Stimulated activated naive B cell treated with anti-CD40 and anti-IgM and Interleukin-4, amounts not matched to agents 10 μg/mL and 1 μg/mL and 100 μg/mL, for 72 hours (primary cell): Measurements from ENCODE around the gene PRKCA.
A peak's percentile ranks its signal among the peaks of the same experiment; 100 is the strongest.

ENCODE experiments used
- ATAC-seq, 2 donors: fragments of 150-1000 bp; cut with Tn5 transposase; replicated peaks; 2 replicates each; pipeline ENCODE4 v1.10.0; 2021; ENCODE audit warnings: moderate library complexity in 1 of 2
- DNase-seq: peaks from one replicate; pipeline ENCODE4 v3.0.0; 2021
- H3K27ac Mint-ChIP-seq: one replicate; pipeline ENCODE4 v1.8.0; 2022; ENCODE audit warnings: mild to moderate bottlenecking, mixed read lengths
- H3K27me3 Mint-ChIP-seq, 2 donors: one replicate each; pipeline ENCODE4 v1.8.0; 2022; ENCODE audit warnings: mixed read lengths in 2 of 2
- H3K36me3 Mint-ChIP-seq, 2 donors: one replicate each; pipeline ENCODE4 v1.8.0; 2022; ENCODE audit warnings: mixed read lengths in 2 of 2, mild to moderate bottlenecking in 1 of 2
- H3K4me1 Mint-ChIP-seq, 2 donors: one replicate each; pipeline ENCODE4 v1.8.0; 2022; ENCODE audit warnings: mixed read lengths in 2 of 2, mild to moderate bottlenecking in 1 of 2
- H3K4me3 Mint-ChIP-seq, 2 donors: one replicate each; pipeline ENCODE4 v1.8.0; 2022; ENCODE audit warnings: mild to moderate bottlenecking in 2 of 2, mixed read lengths in 2 of 2, moderate library complexity in 1 of 2
- H3K9me3 Mint-ChIP-seq, 2 donors: one replicate each; pipeline ENCODE4 v1.8.0; 2022; ENCODE audit warnings: mixed read lengths in 2 of 2, mild to moderate bottlenecking in 1 of 2

Gene PRKCA

GRCh38 chr17:66437476-66438026 lies 135.1 kb downstream of the PRKCA start:
- Mint-ChIP-seq H3K9me3 (peaks cover 4 to 7% of the 10 kb centered on the region in 2 donors), H3K36me3 (no peaks in the 10 kb centered on the region), H3K4me3 (no peak overlapping the region), H3K4me1 (peaks cover 17 to 30% of the 10 kb centered on the region in 2 donors), H3K27me3 (no peaks in the 10 kb centered on the region), H3K27ac (no peak overlapping the region)
- ATAC-seq (no peak), DNase-seq (no peak)

- no peak for DNase-seq
- Mint-ChIP-seq H3K36me3 (no peaks in the 10 kb centered on the region), H3K9me3 (peaks cover 4 to 7% of the 10 kb centered on the region in 2 donors), H3K27ac (no peak overlapping the region), H3K4me3 (no peak overlapping the region), H3K27me3 (no peaks in the 10 kb centered on the region), H3K4me1 (peaks cover 22 to 36% of the 10 kb centered on the region in 2 donors)
- ATAC-seq: peak in 1 of 2 donors; percentile 42
Observed at GRCh38 chr17:66438101-66438500, 135.7 kb downstream of the PRKCA start.

GRCh38 chr17:66441101-66441661 lies 138.8 kb downstream of the PRKCA start:
- peak; percentile 92 to 93 for ATAC-seq
- H3K27me3 Mint-ChIP-seq: no peaks in the 10 kb centered on the region
- no peaks in the 10 kb centered on the region for H3K36me3 Mint-ChIP-seq
- peak overlapping the region; percentile 61 to 64 for H3K4me3 Mint-ChIP-seq
- DNase-seq: peak; percentile 41
- peaks cover 32 to 53% of the 10 kb centered on the region in 2 donors for H3K4me1 Mint-ChIP-seq
- peak overlapping the region; percentile 92 for H3K27ac Mint-ChIP-seq
- H3K9me3 Mint-ChIP-seq: peaks cover 4 to 7% of the 10 kb centered on the region in 2 donors

GRCh38 chr17:66443166-66443565 lies 140.8 kb downstream of the PRKCA start:
- Mint-ChIP-seq H3K27me3 (no peaks in the 10 kb centered on the region), H3K4me1 (peaks cover 35 to 49% of the 10 kb centered on the region in 2 donors)

GRCh38 chr17:66443606-66444005 lies 141.2 kb downstream of the PRKCA start:
- Mint-ChIP-seq H3K4me1 (peaks cover 35 to 45% of the 10 kb centered on the region in 2 donors), H3K27me3 (no peaks in the 10 kb centered on the region), H3K9me3 (peaks cover 0 to 3% of the 10 kb centered on the region in 2 donors), H3K4me3 (no peak overlapping the region), H3K36me3 (no peaks in the 10 kb centered on the region), H3K27ac (no peak overlapping the region)
- no peak for ATAC-seq
- no peak for DNase-seq

More at GRCh38 chr17:66443166-66443565, 140.8 kb downstream of the PRKCA start:
- DNase-seq (no peak), ATAC-seq (peak in 1 of 2 donors; percentile 3)
- Mint-ChIP-seq H3K27ac (peak overlapping the region; percentile 67), H3K9me3 (peaks cover 4 to 7% of the 10 kb centered on the region in 2 donors), H3K4me3 (no peak overlapping the region), H3K36me3 (no peaks in the 10 kb centered on the region)

GRCh38 chr17:66444031-66444430 lies 141.6 kb downstream of the PRKCA start:
- Mint-ChIP-seq H3K27me3 (no peaks in the 10 kb centered on the region), H3K9me3 (peaks cover 0 to 3% of the 10 kb centered on the region in 2 donors), H3K27ac (no peak overlapping the region), H3K4me3 (no peak overlapping the region), H3K36me3 (no peaks in the 10 kb centered on the region), H3K4me1 (peaks cover 35 to 45% of the 10 kb centered on the region in 2 donors)
- no peak for ATAC-seq
- no peak for DNase-seq

GRCh38 chr17:66445229-66445628 lies 142.8 kb downstream of the PRKCA start:
- Mint-ChIP-seq H3K27ac (no peak overlapping the region), H3K4me1 (peaks cover 34 to 44% of the 10 kb centered on the region in 2 donors), H3K36me3 (no peaks in the 10 kb centered on the region), H3K27me3 (peaks cover 0 to 5% of the 10 kb centered on the region in 2 donors), H3K9me3 (peaks cover 0 to 3% of the 10 kb centered on the region in 2 donors), H3K4me3 (no peak overlapping the region)
- no peak for ATAC-seq
- DNase-seq: no peak

- Mint-ChIP-seq H3K27ac (no peak overlapping the region), H3K36me3 (no peaks in the 10 kb centered on the region)
Observed at GRCh38 chr17:66446419-66446818, 144.0 kb downstream of the PRKCA start.

GRCh38 chr17:66447159-66447558 lies 144.7 kb downstream of the PRKCA start:
- ATAC-seq: no peak
- peaks cover 0 to 2% of the 10 kb centered on the region in 2 donors for H3K9me3 Mint-ChIP-seq
- H3K4me1 Mint-ChIP-seq: peaks cover 23 to 28% of the 10 kb centered on the region in 2 donors
- H3K36me3 Mint-ChIP-seq: no peaks in the 10 kb centered on the region
- no peak for DNase-seq
- peaks cover 3 to 5% of the 10 kb centered on the region in 2 donors for H3K27me3 Mint-ChIP-seq
- H3K27ac Mint-ChIP-seq: no peak overlapping the region
- H3K4me3 Mint-ChIP-seq: no peak overlapping the region

More at GRCh38 chr17:66446419-66446818, 144.0 kb downstream of the PRKCA start:
- Mint-ChIP-seq H3K4me3 (no peak overlapping the region), H3K4me1 (peaks cover 28 to 34% of the 10 kb centered on the region in 2 donors), H3K9me3 (peaks cover 0 to 2% of the 10 kb centered on the region in 2 donors), H3K27me3 (peaks cover 0 to 5% of the 10 kb centered on the region in 2 donors)
- DNase-seq: no peak
- no peak for ATAC-seq

- Mint-ChIP-seq H3K27ac (no peak overlapping the region), H3K36me3 (no peaks in the 10 kb centered on the region), H3K4me3 (no peak overlapping the region), H3K9me3 (peaks cover 0 to 2% of the 10 kb centered on the region in 2 donors), H3K4me1 (peaks cover 14 to 23% of the 10 kb centered on the region in 2 donors), H3K27me3 (peaks cover 5% of the 10 kb centered on the region in 2 donors)
- no peak for ATAC-seq
- DNase-seq: no peak
Observed at GRCh38 chr17:66448026-66448639, 145.7 kb downstream of the PRKCA start.

- H3K9me3 Mint-ChIP-seq: peaks cover 0 to 2% of the 10 kb centered on the region in 2 donors
- H3K27ac Mint-ChIP-seq: no peak overlapping the region
- peaks cover 6 to 12% of the 10 kb centered on the region in 2 donors for H3K4me1 Mint-ChIP-seq
- H3K36me3 Mint-ChIP-seq: no peaks in the 10 kb centered on the region
- no peak for ATAC-seq
- peaks cover 5 to 10% of the 10 kb centered on the region in 2 donors for H3K27me3 Mint-ChIP-seq
- no peak overlapping the region for H3K4me3 Mint-ChIP-seq
- no peak for DNase-seq
Observed at GRCh38 chr17:66449418-66449977, 147.1 kb downstream of the PRKCA start.

GRCh38 chr17:66450008-66450851 lies 147.8 kb downstream of the PRKCA start:
- Mint-ChIP-seq H3K36me3 (no peaks in the 10 kb centered on the region), H3K4me3 (no peak overlapping the region), H3K27ac (no peak overlapping the region), H3K9me3 (peaks cover 0 to 2% of the 10 kb centered on the region in 2 donors), H3K4me1 (peaks cover 3 to 6% of the 10 kb centered on the region in 2 donors), H3K27me3 (peaks cover 5 to 12% of the 10 kb centered on the region in 2 donors)
- ATAC-seq: no peak
- no peak for DNase-seq

- no peak overlapping the region for H3K27ac Mint-ChIP-seq
- no peak overlapping the region for H3K4me3 Mint-ChIP-seq
- ATAC-seq (no peak), DNase-seq (no peak)
- H3K9me3 Mint-ChIP-seq: peaks cover 0 to 2% of the 10 kb centered on the region in 2 donors
- peaks cover 3 to 6% of the 10 kb centered on the region in 2 donors for H3K4me1 Mint-ChIP-seq
- no peaks in the 10 kb centered on the region for H3K36me3 Mint-ChIP-seq
- peaks cover 5 to 12% of the 10 kb centered on the region in 2 donors for H3K27me3 Mint-ChIP-seq
Observed at GRCh38 chr17:66450852-66451158, 148.4 kb downstream of the PRKCA start.
